ENCODE measurements around the gene CLEC4G.
A peak's percentile ranks its signal among the peaks of the same experiment; 100 is the strongest.

CLEC4G gene

DNA sequence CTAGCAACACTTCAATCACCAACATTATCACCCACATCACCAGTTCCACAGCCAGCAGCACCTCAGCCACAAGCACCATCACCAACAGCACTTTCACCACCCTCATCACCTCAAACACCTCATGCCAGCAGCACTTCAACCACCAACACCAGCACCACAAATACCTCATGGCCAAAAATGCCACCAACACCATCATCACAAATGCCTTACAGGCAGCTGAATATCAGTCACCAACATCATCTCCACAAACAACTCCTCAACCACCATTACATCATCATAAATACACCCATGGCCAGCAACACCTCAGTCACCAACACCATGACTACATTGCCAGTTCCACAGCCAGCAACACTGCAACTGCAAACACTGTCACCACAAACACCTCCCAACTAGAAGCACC is 40.4 kb downstream of the CLEC4G start:
- no peak for DNase-seq

DNA sequence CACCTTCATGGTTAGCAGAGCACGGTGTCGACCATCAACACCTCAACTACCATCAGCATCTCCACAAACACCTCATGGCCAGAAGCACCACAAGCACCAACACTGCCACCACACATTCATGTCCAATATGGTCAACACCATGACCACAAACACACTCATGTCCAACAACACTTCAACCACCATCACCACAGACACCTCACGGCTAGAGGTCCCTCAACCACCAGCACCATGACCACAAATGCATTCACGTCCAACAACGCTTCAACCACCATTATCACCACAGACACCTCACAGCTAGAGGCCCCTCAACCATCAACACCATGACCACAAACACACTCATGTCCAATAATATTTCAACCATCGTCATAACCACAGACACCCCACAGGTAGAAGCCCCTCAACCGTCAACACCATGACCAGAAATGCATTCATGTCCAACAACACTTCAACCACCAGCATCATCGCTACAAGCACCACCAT is 41.1 kb downstream of the CLEC4G start:
- DNase-seq = no peak

DNA sequence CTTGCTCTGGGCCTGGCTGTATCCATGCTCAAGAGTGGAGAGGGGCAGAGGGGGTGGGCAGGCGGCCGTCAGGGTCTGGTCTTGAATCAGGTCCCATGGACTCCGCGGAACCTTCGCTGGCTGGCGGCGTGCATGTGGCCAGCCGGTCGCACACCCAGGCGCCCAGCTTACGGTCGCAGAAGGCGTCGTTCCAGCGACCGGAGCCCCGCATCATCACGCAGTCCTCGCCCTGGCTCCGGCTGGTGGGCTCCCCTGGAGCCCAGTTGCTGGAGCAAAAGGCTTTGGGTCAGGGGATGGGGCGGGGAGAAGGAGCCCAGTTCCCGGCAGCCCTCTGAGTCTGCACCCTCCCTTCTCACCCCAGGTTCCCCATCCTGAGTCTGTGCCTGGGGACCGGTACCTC is 42.7 kb downstream of the CLEC4G start:
- DNase-seq = no peak

DNA sequence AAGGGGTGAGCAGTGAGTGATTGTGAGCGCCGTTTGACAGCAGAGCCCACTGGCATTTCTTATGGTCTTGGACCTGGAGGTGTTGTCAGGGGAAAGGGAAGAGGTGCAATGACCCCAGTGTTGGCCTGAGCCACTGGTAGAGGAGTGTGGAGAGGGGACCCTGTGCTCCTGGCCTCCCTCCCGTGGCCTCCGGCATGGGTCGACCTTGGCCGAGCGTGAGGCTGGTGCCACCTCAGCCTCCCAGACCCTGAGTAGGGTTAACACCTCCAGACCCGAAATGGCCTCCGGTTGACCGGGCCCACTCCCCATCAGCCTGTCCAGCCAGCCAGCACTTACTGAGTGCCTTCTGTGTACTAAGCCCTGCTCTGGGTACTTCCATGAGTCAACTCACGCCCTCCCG is 44.7 kb downstream of the CLEC4G start:
- no peak for DNase-seq

GRCh38 chr19:7685546-7686445 is 46.1 kb downstream of the CLEC4G start:
- no peak for DNase-seq

DNA sequence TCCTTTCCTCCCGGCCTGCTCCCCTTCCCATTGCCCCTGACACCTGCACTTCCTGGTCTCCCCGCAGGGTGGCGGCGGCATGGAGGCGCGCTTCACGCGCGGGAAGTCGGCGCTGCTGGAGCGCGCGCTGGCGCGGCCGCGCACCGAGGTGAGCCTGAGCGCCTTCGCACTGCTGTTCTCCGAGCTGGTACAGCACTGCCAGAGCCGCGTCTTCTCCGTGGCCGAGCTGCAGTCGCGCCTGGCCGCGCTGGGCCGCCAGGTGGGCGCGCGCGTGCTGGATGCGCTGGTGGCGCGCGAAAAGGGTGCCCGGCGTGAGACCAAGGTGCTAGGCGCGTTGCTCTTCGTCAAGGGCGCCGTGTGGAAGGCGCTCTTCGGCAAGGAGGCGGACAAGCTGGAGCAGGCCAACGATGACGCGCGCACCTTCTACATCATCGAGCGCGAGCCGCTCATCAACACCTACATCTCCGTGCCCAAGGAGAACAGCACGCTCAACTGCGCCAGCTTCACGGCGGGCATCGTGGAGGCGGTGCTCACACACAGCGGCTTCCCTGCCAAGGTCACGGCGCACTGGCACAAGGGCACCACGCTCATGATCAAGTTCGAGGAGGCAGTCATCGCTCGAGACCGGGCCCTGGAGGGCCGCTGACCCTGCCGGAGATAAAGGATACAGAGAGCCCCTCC is 49.6 kb downstream of the CLEC4G start:
- no peak for DNase-seq

DNA sequence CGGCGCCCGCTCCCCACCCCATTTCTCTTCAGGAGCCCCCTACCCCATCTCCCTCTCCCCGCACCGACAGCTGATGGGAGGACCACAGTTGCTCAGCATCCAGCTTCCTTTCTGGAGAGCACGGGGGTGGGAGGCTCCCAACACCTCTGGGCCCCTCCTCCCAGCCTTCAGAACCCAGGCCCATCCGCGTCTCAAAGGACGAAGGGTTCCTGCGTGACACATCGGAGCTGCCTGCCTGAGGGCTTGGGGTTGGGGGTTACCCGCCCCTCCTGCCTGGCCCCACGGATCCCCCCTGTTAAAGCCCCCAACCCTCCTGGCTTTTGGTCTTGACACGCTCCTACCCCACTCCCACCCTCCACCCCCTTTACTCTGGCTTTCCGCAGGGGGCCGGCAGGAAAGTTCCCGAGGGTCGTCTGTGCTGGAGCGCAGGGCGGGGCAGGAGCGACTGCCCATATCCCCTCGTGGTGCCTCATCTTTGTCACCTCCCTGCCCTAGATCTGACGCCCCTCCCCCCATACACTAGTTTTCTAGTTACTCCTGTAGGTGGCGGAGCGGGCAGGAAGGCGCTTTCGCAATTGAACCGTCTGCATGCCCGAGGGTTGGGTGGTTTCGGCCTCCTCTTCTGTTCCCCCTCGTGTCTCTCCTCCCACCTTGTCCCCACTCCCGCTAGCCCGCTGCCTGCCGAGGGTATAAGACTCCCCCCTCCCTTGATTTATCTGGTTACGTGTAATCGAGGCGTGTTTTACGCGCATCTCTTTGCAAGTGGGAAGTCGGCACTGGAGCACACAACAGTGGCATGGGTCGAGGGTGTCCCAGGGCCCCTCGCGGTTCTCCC is 50.4 kb downstream of the CLEC4G start:
- no peak for DNase-seq

DNA sequence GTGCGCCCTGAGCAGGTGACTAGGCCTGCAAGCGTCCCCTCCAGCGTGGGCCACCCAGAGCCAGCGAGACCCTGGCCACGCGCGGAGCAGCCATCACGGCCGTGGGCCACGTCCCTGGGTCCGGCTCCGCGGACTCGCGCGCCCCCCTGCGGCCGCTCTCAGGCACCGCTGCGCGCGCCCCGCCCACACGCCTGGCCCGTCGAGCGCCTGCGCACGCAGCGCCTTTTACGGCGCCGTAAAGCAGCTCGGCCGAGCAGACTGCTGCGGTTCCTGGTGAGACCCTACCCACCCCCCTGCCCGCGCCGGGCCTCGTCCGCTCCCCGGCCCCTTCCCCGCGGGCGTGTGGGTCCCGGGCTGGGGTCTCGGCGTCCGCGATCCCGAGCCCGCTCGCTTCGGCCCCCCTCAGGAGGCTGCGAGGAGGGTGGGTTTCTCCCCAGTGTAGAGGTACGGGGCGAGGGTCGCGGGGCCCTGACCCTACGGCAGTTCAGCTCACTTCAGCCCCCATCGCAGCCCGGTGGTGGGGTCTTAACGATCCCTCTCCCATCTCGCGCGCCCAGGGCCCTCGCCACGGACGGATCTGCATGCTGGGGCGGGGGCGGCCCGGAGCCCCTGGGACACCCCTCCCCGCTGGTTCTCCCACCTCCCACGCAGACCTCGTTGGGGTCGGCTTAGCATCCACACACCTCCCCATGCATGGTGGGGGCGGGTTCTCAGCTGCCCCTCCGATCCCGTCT is 51.1 kb downstream of the CLEC4G start, which contains the start of gene TRAPPC5:
Gene TRAPPC5, plus strand, starts transcription at position 228 of the 734 bp plus-strand sequence. CDS start 1,421 bp downstream, outside the sequence.
- peak; percentile 36 for DNase-seq

- DNase-seq = no peak
These were observed 51.9 kb downstream of the CLEC4G start for GRCh38 chr19:7679771-7680605.

DNA sequence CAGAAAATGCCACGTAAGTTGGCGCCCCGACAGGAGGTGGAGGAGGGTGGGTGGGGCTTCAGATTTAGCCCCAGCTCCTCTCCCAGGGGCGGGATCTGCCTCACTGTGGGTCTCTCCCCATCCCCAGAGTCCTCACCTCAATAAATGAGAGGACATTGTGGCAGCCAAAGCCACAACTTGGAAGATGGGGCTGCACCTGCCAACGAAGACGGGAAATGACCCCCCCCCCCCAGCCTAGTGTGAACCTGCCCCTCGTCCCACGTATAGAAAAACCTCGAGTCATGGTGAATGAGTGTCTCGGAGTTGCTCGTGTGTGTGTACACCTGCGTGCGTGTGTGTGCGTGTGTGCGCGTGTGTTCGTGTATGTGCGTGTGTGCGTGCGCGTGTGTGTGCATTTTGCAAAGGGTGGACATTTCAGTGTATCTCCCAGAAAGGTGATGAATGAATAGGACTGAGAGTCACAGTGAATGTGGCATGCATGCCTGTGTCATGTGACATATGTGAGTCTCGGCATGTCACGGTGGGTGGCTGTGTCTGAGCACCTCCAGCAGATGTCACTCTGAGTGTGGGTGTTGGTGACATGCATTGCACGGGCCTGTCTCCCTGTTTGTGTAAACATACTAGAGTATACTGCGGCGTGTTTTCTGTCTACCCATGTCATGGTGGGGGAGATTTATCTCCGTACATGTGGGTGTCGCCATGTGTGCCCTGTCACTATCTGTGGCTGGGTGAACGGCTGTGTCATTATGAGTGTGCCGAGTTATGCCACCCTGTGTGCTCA is 52.7 kb downstream of the CLEC4G start:
- DNase-seq = no peak

Measured in GOT3 (cell line).